Dedifferentiated amniotic fluid mesenchymal stem cell (primary cell): ENCODE results near the gene TXNL1.
"Not testable (repeated sequence)": the region's sequence is repeated elsewhere in the genome, so short reads cannot be mapped to it uniquely, and the experiment has no call there.

Experiments used
- DNase-seq: peaks from one replicate; pipeline ENCODE4 v3.0.0-alpha.2; 2016; ENCODE audit errors: extremely low spot score

Gene TXNL1

DNA sequence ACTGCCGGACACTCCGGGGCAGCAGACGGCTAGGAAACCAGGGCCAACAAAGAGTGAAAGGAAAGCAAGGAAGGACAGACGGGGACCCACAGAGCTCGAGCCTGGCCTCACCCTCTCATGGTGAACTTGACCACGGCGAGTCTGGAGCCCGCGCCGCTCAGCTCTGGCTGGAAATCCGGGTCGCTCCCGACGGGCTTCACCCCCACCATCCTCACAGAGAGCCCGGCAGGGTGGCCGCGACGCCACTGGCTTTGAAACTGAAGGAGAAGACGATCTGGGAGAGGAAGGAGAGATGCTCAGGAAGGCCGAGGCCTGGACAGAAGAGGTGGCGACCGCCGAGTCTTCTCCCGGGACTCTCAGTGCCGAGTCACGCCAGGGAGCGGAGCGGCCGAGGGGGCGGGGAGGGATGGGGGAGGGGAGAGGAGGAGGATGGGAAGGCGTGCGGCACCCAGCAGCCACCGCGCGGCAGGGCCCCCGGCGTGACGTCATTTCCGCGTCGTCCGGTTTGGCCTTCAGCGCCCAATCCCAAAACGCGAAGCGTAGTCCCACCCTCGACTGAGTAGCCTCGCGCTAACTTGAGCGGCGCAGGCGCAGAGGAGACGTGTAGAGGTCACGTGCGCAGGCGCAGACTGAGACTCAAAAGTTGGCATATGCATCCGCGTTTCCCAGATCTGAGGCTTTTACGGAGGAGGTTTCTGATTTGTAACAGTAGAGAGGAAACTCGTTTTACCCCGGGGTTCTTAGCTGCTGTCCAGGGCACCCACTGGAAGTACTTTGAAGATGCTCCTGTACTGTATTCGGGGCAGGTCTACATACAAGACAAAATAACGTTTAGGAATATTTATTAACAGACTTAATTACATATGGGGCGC is at the start of gene TXNL1:
Gene TXNL1, minus strand, starts transcription at position 361 of the 872 bp plus-strand sequence. Its CDS starts 152 bp downstream, at position 209.
- peak; percentile 99 for DNase-seq

DNA sequence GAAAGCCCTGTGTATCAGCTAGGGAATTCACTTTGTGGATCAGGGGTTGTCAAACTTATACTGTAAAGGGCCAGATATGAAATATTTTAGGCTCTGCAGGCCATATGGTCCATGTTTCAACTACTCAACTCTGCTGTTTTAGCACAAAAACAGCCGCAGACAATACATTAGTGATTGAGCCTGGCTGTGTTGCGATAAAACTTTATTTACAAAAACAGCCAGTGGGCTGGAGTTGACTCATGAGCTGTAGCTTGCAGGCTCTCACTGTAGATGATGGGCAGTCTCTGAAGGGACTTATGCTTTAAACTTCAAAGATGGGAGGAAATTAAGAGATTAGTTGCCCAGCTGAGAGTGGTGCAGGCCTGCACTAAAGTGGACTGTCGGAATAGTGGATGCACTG is 45.9 kb upstream of the TXNL1 start:
- no peak for DNase-seq

DNA sequence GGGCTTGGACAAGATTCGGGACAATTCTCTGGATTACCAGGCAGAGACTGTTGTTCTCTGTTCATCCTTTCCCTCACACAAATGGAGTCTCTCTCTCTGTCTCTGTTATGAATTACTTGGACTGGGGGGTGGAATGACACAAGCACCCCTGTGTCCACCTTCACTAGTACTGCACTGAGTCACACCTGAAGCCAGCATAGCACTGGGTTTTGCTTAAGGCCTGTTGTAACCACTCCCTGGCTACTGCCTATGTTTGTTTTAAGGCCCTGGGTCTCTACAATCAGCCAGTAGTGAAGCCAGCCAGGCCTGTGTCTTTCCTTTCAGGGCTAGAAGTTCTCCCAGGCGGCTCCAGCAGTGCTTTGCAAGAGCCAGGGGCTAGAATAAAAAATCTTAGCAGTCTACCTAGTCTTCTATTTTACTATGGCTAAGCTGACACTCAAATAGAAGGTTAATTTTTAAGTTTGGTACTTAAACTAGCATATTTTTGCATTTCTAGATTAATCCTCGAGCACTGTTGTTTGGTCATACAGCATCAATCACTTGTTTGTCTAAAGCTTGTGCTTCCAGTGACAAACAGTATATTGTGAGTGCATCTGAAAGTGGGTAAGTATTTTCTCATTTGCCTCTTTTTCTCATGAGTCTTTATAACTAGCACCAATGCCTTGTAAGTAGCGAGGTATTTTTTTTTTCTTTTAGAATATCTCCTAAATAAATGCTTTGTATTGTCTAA is 40.6 kb upstream of the TXNL1 start:
- no peak for DNase-seq

DNA sequence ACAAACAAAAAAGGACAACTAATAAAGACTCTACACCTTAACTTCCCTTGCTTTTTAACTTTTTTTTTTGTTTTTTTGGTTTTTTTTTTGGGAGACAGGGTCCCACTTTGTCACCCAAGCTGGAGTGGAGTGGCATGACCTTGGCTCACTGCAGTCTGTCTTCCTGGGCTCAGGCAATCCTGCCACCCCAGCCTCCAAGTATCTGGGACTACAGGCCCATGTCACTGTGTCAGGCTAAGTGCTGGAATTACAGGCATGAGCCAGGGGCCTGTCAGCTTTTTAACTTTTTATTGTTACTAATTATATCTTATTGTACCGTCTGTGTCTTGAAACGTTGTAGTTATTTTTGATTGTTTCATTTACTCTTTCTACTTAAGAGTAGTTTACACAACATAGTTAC is 38.2 kb upstream of the TXNL1 start:
- DNase-seq = no peak

DNA sequence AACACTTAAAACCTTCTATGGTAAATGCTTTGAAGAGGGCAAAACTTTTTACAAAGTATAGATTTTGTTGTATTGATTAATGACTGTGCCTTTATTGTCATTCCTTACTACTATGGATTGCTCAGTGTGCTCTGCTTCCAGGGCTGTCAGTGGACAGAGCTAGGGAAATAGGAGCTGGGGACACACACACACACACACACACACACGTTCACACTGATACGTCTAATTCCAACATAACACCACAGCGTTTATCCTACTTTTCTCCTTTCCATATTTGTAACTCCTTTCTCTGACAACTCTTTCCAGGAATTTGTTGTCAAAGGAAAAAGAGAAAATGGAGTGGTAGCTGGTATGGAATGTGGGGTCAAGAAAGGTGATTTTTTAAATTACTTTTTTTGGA is 34.6 kb upstream of the TXNL1 start:
- DNase-seq = no peak

DNA sequence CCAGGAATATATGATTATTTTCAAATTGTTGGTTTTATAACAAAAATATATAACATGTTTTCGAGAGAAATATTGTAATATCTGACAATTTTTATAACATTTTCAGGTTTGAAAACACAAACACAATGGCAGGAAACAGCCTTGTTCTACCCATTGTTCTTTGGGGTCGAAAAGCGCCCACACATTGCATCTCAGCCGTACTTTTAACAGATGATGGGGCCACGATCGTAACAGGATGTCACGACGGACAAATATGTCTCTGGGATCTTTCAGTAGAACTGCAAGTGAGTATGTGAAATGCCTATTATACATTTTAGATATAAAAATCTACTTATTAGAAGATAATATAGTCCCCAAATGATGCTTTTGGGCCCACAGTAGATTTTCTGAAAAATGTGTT is 34.0 kb upstream of the TXNL1 start:
- DNase-seq = no peak

DNA sequence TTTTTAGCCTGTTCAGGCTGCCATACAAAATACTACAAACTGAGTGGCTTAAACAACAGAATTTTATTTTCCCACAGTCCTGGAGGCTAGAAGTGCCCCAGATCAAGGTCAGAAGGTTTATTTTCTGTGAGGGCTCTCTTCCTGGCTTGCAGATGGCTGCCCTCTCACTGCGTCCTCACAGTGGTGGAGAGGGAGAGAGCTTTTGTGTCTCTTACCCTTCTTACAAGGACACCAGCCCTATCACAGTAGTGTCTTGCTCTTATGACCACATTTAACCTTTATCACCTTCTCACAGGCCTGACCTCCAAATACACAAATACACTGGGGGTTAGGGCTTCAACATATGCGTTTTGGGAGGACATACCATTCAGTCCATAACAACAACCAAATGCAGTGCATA is 24.5 kb upstream of the TXNL1 start:
- no peak for DNase-seq

DNA sequence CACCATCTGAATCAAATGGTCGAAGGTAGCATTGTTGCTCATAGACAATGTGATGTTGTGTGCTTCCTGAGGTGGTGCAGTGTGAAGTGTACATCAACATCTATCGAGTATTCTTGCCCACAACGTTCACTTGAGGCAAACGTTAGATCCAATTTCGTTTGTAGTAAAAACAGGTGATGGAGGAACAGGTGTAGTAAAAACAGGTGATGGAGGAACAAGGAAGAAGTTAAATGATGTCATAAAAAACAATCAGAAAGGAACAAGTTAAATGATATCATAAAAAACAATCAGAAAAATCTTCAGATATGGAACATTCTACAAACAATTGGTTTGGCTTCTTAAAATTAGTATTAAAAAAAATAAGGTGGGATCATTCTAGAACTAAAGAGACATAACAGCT is 24.1 kb upstream of the TXNL1 start:
- DNase-seq = no peak

DNA sequence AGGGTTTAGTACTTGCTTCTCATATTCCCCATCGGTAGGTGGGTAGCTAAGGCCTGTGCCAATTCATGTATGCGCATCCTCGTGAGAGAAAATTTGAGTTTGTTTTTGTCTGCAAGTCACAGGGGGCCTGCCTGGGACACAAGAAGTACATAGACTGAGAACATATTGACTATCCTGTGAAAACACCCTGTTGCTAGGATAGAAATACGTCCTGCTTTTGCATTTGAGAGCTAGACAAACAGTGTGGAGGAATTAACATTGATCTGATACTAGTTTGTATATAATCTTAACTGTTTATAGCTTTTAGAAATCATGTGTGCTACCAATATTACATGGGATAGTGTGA is 23.6 kb upstream of the TXNL1 start:
- no peak for DNase-seq

DNA sequence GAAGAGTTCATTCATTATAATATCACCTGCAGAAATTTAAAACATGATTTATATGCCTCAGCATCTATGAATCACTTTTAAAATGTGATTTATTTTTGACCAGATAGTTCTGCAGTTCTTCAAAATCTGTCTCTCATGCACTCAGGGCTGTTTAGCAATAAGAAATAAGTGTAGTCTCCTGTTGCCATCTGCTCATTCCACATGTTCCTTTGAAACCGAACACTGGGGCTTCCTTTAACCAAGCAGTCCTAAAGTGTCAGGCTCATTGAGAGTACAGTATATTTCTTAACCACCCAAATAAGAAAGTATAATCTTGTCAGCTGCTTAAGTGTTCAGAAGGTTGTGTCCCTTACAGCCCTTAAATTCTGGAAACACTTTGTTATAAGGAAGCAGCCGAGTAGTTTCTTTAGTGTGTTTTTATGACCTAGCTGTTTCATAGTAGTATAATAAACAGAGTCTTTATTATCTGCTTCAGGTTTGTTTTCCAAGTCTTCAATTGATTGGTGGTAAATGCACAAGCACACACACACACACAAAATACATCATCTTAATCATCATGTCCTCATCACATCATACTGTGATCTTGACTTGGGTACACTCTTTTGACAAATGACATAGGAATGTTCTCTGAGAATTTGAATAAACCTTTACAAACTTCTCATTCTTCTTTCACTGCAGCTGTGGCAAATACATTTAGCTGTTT is 23.1 kb upstream of the TXNL1 start:
- DNase-seq = no peak

DNA sequence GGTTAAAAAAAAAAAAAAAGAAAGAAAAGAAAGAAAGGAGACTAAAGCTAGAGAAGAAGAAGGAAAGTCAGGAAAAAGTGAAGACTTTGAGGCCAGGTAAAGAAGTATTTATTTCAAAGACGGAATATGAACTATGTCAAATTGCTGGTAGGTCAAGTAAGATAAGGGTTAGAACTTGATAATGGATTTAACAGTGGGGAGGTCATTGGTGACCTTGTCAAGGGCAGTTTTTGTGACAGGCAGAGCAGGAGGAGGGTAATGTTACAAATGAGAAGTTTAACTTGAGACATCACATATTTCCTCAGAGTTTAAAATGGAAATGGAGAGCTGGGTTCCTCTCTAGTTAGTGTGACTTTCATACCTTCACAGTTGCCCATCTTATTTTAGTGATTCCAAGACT is 22.3 kb upstream of the TXNL1 start:
- DNase-seq = no peak

DNA sequence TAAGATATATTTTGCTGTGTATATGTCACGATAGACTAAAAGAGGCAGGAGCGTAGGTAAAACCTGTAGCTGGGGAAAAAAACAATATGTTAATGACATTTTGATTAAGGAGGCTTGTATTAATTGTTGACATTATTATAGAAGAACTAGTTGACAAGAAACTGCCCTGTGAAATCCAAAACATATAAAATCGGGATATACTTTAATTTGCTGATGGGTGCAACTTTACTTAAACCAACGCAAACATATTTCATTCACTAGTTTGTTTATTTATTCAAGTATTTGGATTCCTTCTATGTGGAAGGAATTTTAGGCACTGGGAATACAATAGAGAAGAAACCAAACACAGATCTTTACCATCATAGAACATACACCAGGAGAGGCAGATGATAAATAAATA is 20.7 kb upstream of the TXNL1 start:
- no peak for DNase-seq

DNA sequence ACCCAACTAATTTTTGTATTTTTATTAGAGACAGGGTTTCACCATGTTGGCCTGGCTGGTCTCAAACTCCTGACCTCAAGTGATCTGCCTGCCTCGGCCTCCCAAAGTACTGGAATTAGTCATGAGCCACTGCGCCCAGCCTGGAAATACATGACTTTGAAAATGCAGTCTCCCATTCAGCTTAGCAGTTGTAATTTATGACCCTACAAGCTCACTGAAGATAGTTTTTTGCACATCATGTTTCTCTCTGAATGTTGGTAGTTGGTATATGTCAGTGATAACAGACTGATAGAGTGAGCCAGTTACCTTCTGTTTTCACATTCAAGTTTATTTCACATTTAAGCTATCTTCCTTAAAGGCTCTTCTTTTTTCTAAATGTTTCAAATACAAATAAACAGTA is 19.9 kb upstream of the TXNL1 start:
- DNase-seq = no peak

DNA sequence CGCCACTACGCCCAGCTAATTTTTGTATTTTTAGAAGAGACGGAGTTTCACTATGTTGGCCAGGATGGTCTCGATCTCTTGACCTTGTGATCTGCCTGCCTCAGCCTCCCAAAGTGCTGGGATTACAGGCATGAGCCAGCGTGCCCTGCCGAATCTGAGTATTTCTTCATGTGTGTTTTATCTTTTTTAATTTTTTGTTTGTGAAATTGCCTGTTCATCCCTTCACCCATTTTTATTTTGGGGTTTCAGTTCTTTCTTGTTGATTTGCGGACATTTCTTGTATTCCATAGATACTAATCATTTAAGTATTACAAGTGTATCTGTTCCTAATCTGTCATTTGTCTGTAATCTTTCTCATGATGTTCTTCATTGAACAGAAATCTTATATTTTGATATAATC is 15.9 kb upstream of the TXNL1 start:
- DNase-seq = not testable (repeated sequence)

DNA sequence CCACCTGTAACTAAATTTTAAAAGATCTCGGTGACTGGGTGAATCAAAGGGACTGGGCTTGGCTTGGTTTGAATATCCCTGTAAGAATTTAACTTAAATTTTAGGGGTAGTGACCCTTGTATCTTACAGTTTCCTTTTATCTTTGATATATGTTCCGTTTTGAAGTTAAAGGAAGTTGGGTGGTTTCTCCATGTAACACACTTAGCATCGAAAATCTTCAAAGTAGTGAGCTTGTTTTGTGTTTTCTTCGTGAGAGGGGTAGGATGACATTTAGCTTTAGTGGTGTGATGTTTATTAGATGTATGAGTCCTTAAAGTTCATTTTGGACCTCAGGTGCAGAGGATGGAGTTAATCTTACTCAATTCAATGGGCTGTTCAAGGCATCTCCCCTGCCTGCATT is 14.4 kb upstream of the TXNL1 start:
- no peak for DNase-seq

DNA sequence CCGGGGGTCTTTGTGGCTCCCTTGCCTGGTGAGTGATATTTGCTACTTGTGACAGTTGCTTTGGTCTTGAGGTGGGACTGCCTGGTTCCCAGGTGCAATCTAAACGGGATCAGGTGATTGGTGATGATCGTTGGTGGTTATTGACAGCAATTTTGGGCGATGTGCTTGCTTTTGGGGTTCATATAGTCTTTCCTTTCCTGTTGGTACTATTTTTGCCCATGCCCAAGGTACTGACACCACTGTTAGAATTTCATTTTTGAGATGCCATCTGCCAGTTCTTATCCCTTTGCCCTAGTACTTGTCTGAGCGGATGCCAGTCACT is 13.3 kb upstream of the TXNL1 start:
- no peak for DNase-seq

DNA sequence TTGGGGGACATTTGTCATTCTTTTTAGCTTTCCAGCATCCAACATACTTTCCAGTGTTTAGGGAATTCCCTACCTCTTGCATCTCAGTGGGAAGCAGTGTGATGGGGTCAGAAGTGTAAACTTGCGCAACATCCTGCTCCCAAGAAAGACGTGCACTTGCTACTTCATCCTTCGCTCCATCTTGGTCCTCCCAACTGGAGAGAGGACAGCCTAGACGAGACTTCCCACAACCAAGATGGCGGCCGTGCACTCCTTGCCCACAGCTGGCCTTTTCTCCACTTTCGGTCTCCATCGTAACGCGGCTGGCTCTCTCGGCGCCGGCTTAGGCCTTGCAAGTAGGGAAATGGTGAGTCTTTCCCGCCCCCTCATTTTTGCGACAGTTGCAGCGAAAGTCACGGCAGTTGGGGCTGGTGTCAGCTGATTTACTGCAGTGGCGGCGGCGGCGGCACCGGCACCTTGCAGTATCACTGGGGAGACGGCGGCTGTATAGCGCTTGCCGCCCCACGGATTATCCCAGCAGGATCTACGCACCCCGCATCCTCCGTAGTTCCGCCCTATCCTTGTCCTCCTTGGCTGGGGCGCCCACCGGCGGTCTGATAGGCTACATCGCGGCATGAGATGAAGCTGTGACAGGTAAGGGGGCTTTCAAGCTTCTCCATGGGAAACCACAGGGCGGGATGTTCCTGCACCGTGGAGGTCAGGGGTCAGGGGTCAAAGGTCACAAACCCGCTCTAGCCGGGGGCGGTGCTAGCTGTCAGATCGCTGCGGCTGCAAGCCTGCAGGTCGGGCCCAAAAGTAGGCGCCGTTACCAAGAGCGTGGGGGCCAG is 12.8 kb upstream of the TXNL1 start, which contains the start of gene WDR7:
Gene WDR7, plus strand, starts transcription at position 416 of the 827 bp plus-strand sequence. CDS start 21,157 bp downstream, outside the sequence.
- peak; percentile 98 for DNase-seq

DNA sequence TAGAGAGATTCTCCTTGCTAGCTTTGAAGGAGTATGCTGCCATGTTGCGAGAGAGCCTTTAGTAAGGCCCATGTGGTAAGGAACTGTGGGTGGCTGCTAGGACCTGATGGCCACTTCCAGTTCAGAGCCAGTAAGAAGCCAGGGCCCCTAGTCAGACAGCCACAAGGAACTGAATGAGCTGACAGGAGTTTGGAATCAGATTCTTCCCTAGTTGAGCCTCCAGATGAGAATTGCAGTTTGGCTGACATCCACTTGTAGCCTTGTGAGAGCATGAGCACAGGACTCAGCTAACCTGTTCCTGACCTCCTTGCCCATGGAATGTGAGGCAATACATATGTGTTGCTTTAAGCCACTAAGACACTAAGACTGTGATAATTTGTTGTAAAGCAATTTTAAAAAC is 11.6 kb upstream of the TXNL1 start:
- DNase-seq = no peak

DNA sequence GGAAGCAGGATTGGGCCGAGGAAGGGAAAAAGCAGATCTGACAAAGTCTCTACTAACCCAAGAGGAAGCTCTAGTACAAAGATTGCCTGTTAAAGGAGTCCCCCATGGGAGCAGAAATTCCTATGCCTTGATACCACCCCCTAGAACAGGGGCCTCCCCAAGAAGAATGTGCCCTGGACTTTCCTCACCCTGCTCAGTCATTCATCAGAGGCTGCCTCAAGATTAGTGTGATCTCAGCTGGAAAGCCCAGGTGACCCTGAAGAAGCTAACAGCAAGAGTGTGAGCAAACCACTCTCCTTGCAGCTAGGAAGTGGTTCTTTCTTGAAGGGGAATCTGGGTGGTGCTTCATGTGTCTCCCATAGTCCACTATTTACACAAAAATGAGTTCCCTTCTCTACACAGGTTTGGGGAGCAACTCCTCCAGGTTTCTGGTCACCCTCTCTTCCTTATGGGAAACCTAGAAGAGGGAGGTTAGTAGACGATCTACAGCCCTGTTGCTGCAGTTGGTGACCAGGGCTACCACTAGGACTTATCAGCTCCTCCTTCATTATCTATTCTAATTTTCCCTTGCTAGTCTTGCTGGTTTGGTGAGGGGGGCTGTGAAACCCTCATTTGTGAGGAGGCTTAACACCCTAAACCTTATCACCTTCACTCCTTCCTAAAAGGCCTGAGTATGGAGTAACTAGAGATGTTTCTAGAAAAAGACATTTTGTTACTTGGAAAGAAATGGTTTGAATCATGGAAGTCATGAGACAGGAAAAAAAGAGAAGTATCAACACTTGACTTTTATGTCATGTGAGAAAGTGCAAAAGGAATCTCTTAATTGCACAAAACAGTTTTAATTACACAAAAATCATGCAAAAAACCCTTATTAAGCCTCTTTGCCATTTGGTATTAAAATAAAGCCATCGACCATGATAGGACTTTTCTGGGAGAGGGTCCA is 9.8 kb upstream of the TXNL1 start:
- DNase-seq = no peak

DNA sequence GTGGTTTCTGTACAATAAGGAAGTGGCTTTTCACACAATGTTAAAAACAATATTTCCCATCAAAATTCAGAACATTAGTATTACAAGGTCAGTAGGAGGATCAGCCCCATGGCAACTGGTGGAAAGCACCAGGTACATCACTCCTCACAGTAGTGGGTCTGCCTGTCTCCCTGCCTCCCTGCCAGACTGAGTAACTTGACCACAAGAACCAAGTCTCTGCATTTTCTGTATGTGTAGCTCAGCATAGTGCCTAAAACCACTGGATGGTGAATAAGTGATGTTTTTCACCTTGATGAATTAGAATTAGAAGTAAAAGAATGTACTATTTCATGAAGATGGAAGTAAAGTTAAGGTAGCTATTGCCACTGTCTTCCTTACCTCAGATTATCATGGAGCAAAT is 8.7 kb upstream of the TXNL1 start:
- no peak for DNase-seq
